Stimulated activated CD4-positive, alpha-beta T cell treated with anti-CD3 and anti-CD28 coated beads, TNF-alpha, amount 100 ng/mL, for 1 hour (primary cell): ENCODE data around the gene PLCB1.
"Not testable (repeated sequence)": the region's sequence is repeated elsewhere in the genome, so short reads cannot be mapped to it uniquely, and the experiment has no call there.

ENCODE experiments used
- DNase-seq, 3 donors: peaks; one replicate each; pipeline ENCODE4 v3.0.0-alpha.2; 2020; ENCODE audit warnings: low read depth in 3 of 3, low spot score in 1 of 3

Gene PLCB1

GRCh38 chr20:8579035-8579434 lies 447.0 kb downstream of the PLCB1 start:
- no peak for DNase-seq

DNA sequence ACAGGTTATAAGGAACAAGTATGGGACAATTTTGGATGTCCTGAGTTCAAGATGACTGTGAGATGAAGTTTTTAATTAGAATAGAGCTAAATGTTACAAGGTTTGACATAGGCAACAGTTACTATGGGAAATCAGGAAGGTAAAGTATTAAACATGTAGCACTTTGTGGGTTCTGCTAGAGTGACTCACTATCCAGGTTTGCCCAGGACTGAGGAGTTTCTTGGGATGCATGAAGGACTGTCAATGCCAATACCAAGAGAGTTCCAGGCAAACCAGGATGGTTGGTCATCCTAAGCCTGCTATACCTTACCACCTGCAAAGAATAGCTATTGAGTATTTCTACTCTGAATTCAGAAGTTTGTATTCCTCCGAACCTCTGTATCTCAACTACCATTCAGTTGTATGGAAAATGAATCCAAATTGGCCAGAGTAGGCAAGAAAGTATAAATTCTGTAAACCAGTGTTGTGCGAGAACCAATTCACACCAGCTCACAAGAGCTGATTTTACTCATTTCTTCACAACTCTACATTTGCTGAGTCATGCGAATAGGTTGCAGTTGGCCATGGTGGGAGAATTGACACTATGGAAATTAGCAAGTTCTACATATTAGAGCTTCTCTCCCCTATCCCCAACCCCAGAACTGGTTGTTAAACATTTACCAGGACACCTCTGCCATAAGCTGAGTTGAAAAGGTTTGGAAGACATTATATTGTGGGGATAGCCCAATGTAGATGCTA lies 449.5 kb downstream of the PLCB1 start:
- DNase-seq, result no peak

DNA sequence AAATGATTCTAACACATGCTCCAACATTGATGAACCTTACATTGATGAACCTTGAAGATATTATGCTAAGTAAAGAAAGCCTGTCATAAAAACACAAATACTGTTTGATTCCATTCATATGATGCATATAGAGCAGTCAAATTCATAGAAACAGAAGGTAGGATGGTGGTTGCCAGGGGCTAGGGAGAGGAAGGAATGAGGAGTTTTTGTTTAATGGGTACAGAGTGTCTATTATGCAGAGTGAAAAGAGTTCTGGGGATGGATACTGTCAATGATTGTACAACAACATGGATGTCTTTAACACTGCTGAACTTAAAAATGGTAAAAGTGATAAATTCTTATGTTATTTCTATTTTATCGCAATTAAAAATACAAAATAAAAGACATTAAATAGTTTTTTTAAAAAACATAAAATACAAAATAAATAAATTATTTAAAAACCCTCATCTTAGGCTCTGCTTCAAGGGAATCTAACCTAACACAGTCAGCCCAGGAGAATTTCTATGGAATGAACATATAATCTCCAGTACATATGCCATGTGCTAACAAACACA lies 451.0 kb downstream of the PLCB1 start:
- DNase-seq, result no peak

DNA sequence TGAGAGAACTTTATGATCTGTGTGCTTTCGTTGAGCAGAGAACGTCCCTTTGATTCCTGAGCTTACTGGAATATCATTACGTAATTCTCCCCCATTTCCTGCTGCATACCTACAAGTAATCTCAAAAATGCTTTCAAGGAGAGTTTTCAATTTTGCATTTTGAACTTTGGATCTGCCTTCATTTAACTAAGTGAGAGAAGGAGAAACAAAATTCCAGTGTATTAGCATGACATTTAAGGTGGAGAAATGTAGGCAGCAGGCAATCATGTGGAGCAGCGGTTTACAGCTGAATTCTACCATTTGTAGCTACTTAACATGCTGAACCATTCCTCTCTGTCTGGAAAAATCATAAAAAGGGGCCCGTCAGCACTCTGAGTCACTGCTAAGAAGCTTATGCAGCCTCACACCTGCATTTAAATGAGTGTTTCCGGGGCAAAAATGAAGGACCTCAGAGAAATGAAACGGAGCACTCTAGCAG lies 451.5 kb downstream of the PLCB1 start:
- DNase-seq, result no peak

- DNase-seq, result no peak
Observed at GRCh38 chr20:8587251-8587650, 455.2 kb downstream of the PLCB1 start.

GRCh38 chr20:8587810-8588209 lies 455.7 kb downstream of the PLCB1 start:
- no peak for DNase-seq

GRCh38 chr20:8589956-8590355 lies 457.9 kb downstream of the PLCB1 start:
- no peak for DNase-seq

GRCh38 chr20:8600910-8601541 lies 469.0 kb downstream of the PLCB1 start:
- not testable (repeated sequence) for DNase-seq

GRCh38 chr20:8601542-8601912 lies 469.5 kb downstream of the PLCB1 start:
- no peak for DNase-seq

DNA sequence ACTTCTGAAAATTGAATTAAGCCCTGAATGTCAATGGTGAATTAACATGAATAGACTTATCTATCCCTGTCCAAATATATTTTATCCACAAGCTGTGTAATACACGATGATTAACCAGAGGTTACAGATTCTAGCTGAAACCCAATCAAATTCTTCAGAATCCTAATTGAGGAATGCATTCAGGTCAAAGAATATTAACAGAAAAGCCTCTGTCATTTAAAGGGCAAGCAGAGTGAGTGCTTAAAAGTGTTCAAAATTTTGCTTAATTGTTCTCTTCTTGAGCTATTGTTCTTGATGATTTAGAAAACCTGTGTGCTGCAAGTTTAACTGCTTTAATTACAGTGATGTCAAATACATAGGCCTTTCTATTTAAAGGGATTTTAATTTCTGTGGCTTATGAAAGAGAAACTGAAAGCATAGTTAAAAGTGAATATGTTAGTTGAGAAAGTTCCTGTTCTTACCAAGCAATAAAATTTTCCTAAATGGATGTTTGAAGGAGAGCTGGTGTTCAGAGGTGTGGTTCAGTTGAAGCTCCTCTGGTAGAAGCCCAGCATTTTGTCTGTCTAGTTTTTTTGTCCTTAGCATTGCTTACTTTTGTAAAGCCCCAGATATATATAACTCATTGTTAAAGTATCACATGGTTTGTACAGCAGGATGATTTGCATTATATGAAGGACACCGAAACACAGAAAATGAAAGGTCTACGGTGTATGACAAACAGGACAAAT lies 470.5 kb downstream of the PLCB1 start:
- DNase-seq, result no peak

- no peak for DNase-seq
Observed at GRCh38 chr20:8608470-8608869, 476.4 kb downstream of the PLCB1 start.

- DNase-seq, result no peak
Observed at GRCh38 chr20:8616792-8617191, 484.7 kb downstream of the PLCB1 start.

DNA sequence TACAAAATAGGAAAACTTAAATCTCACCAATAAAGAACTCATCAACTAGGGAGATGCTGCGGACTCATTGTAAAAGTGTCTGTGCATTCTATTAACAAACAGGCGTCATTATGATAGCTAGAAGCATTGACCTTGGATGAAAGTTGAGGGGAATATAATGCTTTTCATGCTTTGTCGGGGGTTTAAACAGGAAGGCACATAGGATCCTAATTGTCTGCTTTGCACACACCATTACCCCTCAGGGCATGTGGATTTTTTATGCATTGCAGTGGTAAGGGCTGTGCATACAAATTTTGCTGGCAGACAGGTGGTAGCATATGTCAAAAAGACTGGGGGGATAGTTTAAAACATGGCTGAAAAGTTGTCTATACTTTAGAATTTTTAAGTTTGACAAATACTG lies 488.9 kb downstream of the PLCB1 start:
- no peak for DNase-seq

DNA sequence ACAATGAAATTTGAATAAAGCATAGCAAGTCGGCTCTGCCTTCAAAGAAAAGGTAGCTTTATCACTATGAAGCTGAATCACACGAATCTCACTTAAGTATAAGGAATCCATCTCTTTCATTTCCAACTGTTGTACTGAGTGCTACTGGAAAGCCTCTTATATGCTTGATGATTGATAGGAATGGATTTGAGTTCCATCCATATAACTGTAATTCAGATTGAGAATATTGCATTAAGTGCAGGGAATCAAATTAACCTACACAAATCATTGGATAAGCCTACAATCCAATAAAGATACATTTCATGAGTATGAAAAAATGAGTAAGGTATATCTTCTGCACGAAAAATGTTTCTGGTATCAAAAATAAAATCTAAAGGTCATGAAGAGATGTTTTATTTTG lies 492.0 kb downstream of the PLCB1 start:
- DNase-seq, result no peak

GRCh38 chr20:8624616-8625015 lies 492.6 kb downstream of the PLCB1 start:
- DNase-seq, result no peak

GRCh38 chr20:8627340-8628004 lies 495.4 kb downstream of the PLCB1 start:
- no peak for DNase-seq

- DNase-seq, result no peak
Observed at GRCh38 chr20:8631271-8631670, 499.2 kb downstream of the PLCB1 start.

- DNase-seq, result no peak
Observed at GRCh38 chr20:8633366-8633765, 501.3 kb downstream of the PLCB1 start.

DNA sequence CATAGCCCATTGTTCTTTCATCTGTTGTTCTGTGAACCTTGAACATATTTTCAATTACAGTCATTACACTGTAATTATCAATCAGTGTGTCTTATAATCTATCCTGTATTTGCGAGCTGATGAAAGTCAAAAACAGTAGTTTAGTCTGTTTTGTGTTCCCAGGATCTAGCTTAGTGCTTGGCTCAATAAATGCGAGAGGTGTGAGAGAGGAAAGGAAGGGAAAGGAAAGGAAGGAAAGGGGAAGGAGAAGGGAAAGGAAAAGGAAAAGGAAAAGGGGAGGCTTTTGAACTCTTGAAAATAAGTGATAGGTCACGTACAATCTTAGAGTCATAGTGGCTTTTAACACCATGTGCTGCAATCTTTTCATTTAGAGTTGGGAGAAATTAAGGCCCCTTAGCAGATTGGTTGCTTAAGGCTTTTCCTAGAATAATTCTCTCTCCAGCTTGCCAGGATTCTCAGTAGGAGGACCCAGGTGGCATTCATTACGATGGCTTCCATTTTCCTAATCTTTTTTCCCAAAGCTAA lies 503.0 kb downstream of the PLCB1 start:
- no peak for DNase-seq

DNA sequence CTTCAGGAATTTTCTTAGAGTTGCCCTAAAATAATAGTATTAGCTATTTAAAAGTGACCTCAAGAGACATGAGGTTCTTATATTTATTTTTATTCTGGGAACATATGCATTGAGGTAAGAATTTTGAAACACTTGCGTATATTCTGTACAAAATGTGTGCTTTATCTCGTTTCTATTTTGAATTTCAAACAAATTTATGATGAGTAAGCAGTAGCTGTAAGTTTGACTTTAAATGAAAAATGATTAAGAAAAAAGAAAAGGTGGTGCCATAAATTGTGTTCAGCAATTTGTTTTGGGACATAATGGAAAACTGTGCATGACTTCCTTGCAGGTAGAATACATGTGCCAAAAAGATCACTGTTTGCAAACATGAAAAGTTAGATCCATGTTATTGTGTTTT lies 503.8 kb downstream of the PLCB1 start:
- no peak for DNase-seq

DNA sequence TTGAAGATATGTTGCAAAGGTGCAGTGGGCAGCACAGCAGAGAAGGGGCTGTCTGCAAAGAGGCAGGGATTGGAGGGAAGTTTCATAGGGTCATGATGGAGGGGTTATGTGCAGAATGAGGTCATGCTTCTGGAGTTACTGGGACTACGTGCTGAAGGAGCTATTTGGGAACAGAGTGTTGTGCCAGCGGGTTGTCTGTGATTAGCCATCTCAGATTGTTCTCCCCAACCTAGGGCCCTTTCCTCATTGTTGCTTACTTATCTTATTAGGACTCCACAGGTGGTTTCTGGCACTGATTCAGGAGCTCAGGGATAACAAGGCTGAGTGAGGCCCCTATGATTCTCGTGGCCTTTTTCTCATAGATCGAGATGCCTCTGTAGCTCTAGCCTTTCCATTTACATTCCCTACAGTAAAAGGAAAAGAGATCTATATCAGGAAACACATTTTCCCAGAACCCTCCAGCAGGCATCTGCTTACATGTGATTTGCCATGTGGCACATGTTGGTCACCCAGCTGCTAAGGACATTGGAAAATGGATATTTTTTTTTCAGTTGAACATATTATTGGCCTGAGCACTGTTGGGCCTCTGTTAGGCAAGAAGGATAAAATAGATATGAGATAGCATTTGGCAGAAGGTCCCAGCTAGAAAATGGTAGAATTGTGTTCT lies 507.2 kb downstream of the PLCB1 start:
- no peak for DNase-seq
